NB4 (cell line): ENCODE data around the gene ZNF362.

ENCODE experiments used
- DNase-seq: peaks from one replicate; pipeline ENCODE4 v3.0.0; 2010; ENCODE audit warnings: low read depth
- H3K4me3 ChIP-seq: one replicate; pipeline ENCODE4 v1.5.1; 2011; ENCODE audit warnings: mild to moderate bottlenecking, low read depth, low read length, moderate library complexity
- CTCF ChIP-seq: IDR thresholded peaks from one replicate; pipeline ENCODE4 v1.5.1; 2012; ENCODE audit warnings: low read depth, low read length
- MAX ChIP-seq: IDR thresholded peaks from 2 replicates; pipeline ENCODE4 v1.6.1; 2011; ENCODE audit warnings: low read depth, low read length
- MYC ChIP-seq: IDR thresholded peaks from 2 replicates; pipeline ENCODE4 v1.6.1; 2011; ENCODE audit warnings: low read depth, low read length
- POLR2A ChIP-seq: IDR thresholded peaks from 2 replicates; pipeline ENCODE4 v1.6.1; 2011; ENCODE audit warnings: mild to moderate bottlenecking; ENCODE audit not compliant: insufficient read length; ENCODE audit errors: extremely low read depth

Gene ZNF362

GRCh38 chr1:33310702-33311101 lies 54.4 kb downstream of the ZNF362 start:
- DNase-seq, result no peak
- TF ChIP-seq MYC (no peak), CTCF (no peak), MAX (no peak), POLR2A (no peak)
- no peak overlapping the region for H3K4me3 ChIP-seq

GRCh38 chr1:33311706-33312412 lies 55.6 kb downstream of the ZNF362 start:
- TF ChIP-seq MYC (no peak), CTCF (no peak), MAX (no peak), POLR2A (no peak)
- DNase-seq, result no peak
- H3K4me3 ChIP-seq, result no peak overlapping the region

GRCh38 chr1:33312413-33312749 lies 56.1 kb downstream of the ZNF362 start:
- TF ChIP-seq MYC (no peak), MAX (no peak), POLR2A (no peak), CTCF (no peak)
- no peak overlapping the region for H3K4me3 ChIP-seq
- DNase-seq, result no peak

- H3K4me3 ChIP-seq, result no peak overlapping the region
- TF ChIP-seq MYC (no peak), POLR2A (no peak), MAX (no peak), CTCF (no peak)
- no peak for DNase-seq
These were observed 58.1 kb downstream of the ZNF362 start for GRCh38 chr1:33314416-33314815.

- DNase-seq, result no peak
- TF ChIP-seq POLR2A (no peak), MYC (no peak), MAX (no peak), CTCF (no peak)
- no peak overlapping the region for H3K4me3 ChIP-seq
These were observed 60.3 kb downstream of the ZNF362 start for GRCh38 chr1:33316601-33317000.
